HG03457 (cell line): ENCODE measurements around the gene CEP104.

ENCODE experiments used
- ATAC-seq: cut with Tn5 transposase; IDR thresholded peaks from one replicate; pipeline ENCODE4 v1.9.1; 2021; ENCODE audit warnings: moderate number of reproducible peaks; ENCODE audit not compliant: unreplicated experiment

The CEP104 gene

GRCh38 chr1:3894626-3895278 is 37.7 kb upstream of the CEP104 start:
- no peak for ATAC-seq

DNA sequence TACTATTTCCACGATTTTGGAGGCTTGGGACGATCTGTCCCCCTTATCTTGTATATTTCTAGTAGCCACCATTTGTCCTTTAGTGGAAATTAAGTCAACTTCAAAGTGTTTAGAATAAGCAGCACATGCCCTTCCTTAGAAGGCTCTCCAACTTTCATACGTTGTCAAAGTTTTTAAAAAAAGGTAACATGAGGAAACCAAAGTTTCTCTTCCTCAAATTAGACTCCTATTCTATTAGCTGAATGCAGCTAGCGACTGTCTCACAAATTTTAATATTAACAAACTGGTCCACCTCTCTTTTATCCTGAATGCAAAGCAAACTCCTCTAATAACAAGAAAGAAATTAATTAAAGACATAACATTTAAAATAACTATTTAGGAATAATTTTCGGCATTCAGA is 36.2 kb upstream of the CEP104 start:
- no peak for ATAC-seq

GRCh38 chr1:3892748-3893147 is 35.7 kb upstream of the CEP104 start:
- ATAC-seq, result no peak

DNA sequence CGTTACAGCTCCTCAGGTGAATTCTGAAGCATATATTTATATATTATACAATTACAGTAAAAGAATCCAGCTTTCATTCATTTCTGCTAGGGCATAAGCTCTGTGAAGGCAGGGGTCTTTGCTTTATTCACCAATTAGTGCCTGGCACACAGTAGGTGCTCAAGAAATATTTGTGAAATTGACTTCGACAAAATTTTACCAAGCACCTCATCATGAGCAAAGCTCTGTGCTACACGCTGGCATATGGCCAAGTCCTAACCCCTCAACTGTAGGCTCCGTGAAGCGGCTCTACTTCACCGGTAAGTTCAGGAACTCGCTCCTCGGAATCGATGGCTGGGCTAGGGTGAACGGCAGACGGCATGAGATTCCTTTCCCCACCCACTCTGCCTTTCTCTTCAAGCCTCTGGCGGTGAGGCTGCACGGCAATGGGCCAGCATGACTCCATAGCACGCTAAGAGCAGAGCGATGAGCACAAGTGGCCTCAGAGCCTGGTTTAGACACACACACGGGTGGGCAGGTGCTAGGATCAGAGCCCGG is 34.4 kb upstream of the CEP104 start:
- ATAC-seq, result no peak

DNA sequence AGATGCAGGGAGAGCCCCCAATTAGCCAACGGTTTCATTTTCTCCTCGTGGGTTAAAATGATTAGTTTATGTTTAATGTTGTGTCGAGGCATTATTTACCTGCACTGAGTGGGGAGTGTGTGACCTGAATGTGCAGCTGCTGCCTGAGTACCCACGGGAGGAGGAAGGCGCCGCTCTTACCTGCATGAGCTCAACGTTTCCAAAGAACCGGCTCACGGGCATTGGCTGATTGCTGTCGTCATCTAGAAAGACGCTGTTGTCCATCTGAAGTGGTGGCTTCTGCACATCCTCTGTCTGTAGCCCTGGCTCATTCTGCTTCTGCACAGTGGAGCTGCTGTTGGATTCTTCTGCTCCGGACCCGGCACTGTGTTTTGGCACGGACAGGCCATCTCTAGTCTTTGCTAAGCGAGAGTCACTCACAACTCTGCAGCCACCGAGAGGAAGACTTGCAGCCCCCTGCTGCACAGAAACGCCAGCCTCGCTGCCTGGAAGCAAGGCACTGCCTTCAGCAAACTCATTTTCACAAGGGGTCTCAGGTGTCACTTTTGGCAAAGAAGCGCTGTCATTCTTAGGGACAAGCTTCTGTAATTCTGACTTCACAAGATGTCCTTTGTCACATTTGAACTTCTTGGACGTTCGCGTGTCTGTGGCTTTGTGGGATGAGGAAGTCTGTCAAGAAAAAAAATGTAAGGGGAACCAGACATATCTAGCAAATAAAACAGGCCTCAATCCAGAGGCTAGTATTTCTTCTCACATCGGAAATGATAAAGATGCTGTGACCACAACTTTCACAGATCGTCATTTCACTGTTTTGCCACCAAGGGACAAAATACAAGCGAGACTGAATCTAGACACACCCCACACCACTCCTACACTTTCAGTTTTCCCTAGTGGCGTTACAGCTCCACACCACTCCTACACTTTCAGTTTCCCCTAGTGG is 33.6 kb upstream of the CEP104 start:
- no peak for ATAC-seq

- ATAC-seq, result no peak
Measured at GRCh38 chr1:3889936-3890335, 32.9 kb upstream of the CEP104 start.

DNA sequence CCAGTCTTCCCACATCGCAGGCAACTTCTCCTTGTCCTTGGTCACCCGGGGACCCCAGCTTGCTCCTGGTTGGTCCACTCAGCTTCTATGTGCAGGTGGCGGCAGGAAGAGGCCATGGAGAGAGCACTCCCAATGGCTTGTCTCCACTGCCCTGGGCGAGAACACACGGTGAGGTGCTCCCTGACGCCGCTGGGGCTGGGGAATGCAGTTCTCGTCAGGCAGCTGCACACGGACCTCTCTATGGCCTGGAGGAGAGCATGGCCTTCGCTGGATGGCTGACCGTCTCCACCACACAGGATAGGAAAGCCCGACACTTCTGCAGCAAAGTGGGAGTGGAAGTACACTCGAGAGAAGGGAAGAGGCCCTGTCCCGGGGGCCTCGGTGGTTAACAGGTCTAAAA is 31.3 kb upstream of the CEP104 start:
- ATAC-seq, result no peak

DNA sequence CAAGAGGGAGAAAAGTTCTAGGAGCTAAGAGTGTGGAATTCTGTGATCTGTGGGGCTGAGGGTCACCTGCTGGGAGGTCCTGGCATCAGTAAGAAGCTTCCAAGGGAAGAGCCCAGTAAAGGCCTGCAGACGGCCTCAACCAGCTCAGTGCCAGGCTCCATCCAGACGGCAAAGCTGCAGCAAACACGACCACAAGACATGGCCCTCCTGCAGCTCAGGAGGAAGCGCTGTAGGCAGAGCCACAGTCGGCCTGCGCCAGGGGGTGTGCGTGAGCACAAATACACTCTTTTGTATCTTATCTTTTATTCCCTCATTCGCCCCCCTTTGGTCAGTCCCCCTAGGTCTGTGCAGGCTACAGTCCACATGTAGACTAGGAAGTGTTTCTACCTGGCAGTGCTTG is 29.7 kb upstream of the CEP104 start:
- ATAC-seq, result no peak

DNA sequence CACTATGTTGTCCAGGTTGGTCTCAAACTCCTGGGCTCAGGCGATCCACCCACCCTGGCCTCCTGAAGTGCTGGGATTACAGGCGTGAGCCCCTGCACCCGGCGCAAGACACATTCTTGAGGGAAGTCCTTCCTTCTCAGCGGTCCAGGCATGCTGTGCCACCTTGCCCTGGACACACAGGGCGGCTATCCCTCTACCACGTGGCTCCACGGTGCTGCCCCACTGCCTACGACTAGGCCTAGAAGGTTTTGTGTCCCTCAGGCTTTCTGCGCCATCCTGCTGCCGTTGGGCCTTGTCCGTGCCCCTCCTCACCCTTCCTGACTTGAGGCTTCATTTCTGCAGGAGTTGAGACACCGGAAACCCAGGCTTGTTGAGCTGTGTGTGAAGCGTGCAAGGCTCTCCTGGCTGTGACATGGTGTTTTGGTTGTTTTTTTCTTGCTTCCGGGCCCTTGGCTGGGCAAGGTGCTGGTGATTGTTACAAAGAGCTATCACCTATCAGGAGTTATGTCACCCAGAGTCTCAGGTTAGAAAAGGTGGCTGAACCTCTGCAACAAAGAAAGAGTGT is 29.2 kb upstream of the CEP104 start:
- ATAC-seq, result no peak

DNA sequence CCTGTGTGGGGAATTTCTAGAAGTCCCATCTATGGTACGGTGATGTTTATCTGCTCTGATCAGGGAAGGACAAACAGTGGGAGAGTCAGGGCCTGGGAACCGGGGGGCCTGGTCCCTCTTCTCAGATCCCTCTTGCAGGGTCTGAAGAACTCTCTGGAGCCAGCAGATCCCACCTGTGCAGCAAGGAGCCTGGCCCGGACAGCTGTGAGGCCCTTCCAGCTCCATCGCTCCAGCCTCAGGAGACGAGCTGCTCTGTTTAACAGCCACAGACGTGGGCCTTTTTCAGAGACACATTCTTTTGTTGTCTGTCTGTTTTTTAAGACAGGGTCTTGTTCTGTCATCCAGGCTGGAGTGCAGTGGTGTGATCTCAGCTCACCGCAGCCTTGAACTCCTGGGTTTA is 28.6 kb upstream of the CEP104 start:
- ATAC-seq, result no peak

GRCh38 chr1:3884966-3885365 is 28.0 kb upstream of the CEP104 start:
- no peak for ATAC-seq

DNA sequence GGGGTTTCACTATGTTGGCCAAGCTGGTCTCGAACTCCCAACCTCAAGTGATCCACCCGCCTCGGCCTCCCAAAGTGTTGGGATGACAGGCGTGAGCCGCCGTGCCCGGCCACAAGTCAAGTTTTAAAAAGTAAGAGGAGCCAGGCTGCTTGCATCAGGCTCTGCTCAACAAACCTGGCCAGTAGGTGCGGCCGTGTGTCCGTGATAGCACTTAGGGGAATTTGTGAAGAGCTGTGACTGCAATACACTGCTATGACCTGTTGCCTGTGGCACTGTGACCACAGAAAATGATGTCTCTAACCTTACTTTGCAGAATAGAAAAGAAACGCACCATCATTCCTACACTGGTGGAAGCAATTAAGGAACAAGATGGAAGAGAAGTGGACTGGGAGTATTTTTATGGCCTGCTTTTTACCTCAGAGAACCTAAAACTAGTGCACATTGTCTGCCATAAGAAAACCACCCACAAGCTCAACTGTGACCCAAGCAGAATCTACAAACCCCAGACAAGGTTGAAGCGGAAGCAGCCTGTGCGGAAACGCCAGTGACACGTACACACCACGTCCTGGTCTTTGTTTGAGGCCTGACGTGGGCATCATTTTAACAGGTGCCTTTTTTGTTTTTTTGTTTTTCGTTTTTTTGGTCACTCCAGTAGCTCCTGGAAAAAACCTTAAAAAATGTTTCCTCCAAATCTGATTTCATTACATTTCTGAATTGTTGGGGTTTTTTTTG is 26.3 kb upstream of the CEP104 start:
- ATAC-seq, result no peak

DNA sequence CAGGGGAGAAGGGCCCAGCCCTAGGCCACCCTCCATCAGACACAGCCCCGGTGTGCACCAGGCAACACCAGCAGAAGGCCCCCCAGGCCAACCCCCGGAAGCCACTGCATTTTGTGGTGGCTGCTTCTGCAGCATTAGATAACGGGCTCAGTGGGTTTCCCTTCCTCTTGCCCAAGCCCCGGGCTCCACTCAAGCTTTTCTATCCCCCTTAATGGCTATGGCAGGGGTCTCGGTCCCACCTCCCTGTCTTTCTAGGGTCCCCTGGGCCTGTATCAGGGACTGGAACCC is 24.1 kb upstream of the CEP104 start:
- no peak for ATAC-seq

DNA sequence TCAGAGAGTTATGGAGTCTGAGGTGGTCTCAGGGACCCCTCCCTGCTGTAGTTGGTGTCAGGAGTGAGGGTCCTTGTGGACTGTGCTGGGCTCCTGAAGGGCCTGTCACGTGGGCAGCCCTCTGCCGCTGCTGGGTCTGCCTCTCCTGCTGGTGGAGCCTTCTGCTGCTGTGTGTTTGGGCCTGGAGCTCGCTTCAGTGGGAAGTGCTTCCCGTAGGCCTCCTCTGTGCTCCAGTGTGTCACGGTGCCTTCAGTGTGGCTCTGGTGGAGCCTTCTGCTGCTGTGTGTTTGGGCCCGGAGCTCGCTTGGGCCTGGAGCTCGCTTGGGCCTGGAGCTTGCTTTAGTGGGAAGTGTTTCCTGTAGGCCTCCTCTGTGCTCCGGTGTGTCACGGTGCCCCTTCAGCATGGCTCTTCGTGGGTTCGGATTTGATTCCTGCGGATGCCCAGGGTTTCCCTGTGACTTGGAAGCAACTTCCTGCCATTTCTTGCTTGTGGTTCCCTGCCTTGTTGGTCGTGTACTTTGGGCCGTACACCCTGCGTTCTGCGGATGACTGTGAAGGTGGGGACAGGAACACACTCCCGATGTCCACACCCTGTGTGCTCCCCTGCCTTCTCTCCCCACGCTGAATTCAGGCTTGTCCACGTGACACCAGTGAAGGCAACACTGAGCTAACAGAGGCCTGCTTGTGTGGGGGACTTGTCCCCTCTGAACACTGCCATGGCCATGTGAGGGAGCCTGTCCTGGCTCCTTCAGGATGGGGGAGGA is 23.6 kb upstream of the CEP104 start:
- no peak for ATAC-seq

DNA sequence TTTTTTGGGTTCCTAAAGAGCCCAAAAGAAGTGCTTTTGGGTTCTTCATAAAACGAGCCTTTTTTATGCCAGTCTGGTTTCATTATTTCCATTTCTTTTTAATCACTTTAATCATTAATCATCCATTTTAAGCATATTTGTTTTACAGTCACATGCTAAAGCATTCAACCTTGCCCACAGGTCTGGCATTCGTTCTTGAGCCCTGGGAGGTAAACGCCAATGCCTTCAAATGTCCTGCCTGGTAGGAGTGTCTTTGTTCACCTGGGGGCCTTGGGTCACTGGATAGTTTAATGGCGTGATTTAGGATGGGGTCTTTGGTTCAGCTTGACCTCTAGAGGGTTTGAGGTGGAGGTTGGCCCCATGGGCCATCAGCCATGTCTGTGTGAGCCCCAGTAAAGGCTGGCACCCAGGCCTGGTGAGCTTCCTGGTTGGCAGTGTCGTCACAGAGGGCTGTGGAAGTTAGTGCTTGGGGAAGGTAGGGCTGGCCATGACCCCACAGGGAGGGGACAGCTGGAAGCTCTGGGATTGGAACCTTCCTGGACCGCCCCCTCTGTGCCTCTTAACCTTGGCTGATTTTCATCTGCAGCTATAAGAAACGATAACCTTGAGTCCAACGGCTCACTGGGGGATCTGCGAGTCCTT is 22.9 kb upstream of the CEP104 start:
- ATAC-seq, result no peak

DNA sequence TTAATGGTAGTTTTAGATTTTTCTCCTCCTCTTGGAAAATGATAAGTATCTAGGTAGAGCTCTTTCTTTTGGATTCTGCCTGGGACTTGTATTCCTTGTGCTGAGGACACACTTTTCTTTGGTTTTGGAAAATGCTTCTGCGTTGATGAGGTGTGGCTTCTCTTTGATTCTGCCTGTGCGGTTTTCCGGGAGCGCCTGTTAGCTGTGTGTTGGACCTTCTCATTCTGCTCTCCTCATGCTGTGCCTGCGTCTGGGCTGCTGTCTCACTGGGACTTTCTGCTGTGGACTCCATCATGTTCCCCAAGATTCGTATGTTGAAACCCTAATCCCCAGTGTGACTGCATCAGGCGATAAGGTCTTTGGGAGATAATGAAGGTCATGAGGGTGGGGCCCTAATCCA is 22.1 kb upstream of the CEP104 start:
- no peak for ATAC-seq

- ATAC-seq, result no peak
Measured at GRCh38 chr1:3876716-3877115, 19.7 kb upstream of the CEP104 start.

DNA sequence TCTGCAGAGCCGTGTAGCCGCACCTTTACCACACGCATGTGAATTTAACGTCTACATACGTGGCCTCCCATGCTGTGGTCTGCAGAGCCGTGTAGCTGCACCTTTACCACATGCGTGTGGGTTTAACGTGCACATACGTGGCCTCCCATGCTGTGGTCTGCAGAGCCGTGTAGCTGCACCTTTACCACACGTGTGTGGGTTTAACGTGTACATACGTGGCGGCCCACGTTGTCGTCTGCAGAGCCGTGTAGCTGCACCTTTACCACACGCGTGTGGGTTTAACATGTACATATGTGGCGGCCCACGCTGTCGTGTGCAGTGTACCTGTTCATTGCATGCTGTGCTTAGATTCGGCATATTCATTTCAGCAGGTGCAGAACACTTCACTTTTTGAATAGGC is 17.7 kb upstream of the CEP104 start:
- ATAC-seq, result no peak

DNA sequence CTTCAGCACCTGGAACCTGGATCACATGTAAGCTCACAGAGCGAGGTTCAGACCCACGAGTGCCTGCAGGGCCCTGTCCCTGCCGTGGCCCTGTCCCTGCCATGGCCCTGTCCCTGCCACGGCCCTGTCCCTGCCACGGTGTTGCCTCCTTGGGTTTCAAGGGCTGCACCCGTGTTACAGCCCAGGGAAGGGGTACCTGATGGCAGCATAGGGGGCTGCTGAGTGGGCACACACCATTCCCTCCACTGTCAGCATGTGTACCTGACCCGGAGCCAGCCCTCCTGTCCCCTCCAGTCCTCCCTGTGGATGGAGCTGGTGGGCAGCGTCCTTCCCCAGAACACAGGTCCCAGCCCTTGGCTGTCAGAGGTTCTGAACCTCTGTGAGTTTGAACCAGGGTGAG is 15.5 kb upstream of the CEP104 start:
- ATAC-seq, result no peak

GRCh38 chr1:3871451-3871805 is 14.4 kb upstream of the CEP104 start:
- no peak for ATAC-seq
